ENCODE measurements around the gene PTPRN2.

Gene PTPRN2

GRCh38 chr7:158549616-158550393, 37.8 kb downstream of the PTPRN2 start:
- in situ Hi-C loops (cut with MboI; ENCODE audit: low pct_unique_long_range_greater_than_20kb, low sequenced_read_pairs, unreplicated experiment) = no loop called here
- no peak for TF ChIP-seq CTCF (IDR thresholded peaks at IDR 0.05; ENCODE audit: extremely low read depth, insufficient read depth, missing control alignments)
- no peak for DNase-seq (ENCODE audit: low spot score)

GRCh38 chr7:158549176-158549615, 38.4 kb downstream of the PTPRN2 start:
- TF ChIP-seq CTCF (IDR thresholded peaks at IDR 0.05; ENCODE audit: extremely low read depth, insufficient read depth, missing control alignments) = no peak
- in situ Hi-C loops (cut with MboI; ENCODE audit: low pct_unique_long_range_greater_than_20kb, low sequenced_read_pairs, unreplicated experiment) = no loop called here
- DNase-seq (ENCODE audit: low spot score) = no peak

- no peak for DNase-seq (ENCODE audit: low spot score)
- TF ChIP-seq CTCF (IDR thresholded peaks at IDR 0.05; ENCODE audit: extremely low read depth, insufficient read depth, missing control alignments) = no peak
- in situ Hi-C loops (cut with MboI; ENCODE audit: low pct_unique_long_range_greater_than_20kb, low sequenced_read_pairs, unreplicated experiment) = no loop called here
Observed at GRCh38 chr7:158548726-158549125, 38.9 kb downstream of the PTPRN2 start.

GRCh38 chr7:158547817-158548216, 39.8 kb downstream of the PTPRN2 start:
- no peak for DNase-seq (ENCODE audit: low spot score)
- in situ Hi-C loops (cut with MboI; ENCODE audit: low pct_unique_long_range_greater_than_20kb, low sequenced_read_pairs, unreplicated experiment) = no loop called here
- no peak for TF ChIP-seq CTCF (IDR thresholded peaks at IDR 0.05; ENCODE audit: extremely low read depth, insufficient read depth, missing control alignments)

- no peak for TF ChIP-seq CTCF (IDR thresholded peaks at IDR 0.05; ENCODE audit: extremely low read depth, insufficient read depth, missing control alignments)
- in situ Hi-C loops (cut with MboI; ENCODE audit: low pct_unique_long_range_greater_than_20kb, low sequenced_read_pairs, unreplicated experiment) = no loop called here
- DNase-seq (ENCODE audit: low spot score) = no peak
Observed at GRCh38 chr7:158546626-158547025, 41.0 kb downstream of the PTPRN2 start.

- no peak for TF ChIP-seq CTCF (IDR thresholded peaks at IDR 0.05; ENCODE audit: extremely low read depth, insufficient read depth, missing control alignments)
- no peak for DNase-seq (ENCODE audit: low spot score)
- in situ Hi-C loops (cut with MboI; ENCODE audit: low pct_unique_long_range_greater_than_20kb, low sequenced_read_pairs, unreplicated experiment) = no loop called here
Observed at GRCh38 chr7:158546214-158546613, 41.4 kb downstream of the PTPRN2 start.
